ENCODE measurements around the gene METTL16. TPM values are rescaled to one million over a fixed set of nuclear protein-coding genes. Genes with fewer than 3 reads are reported as not detected.

Gene METTL16
- total and polyA plus RNA-seq, 9 of the 15 experiments (the other 6 are each of a cell fraction or from before 2014, with no cell fraction given), result 12.1 to 30.5 (median 19.8) TPM

GRCh38 chr17:2399572-2400473 is 111.9 kb downstream of the METTL16 start (continued):
- TF ChIP-seq SMAD4 (CRISPR knock-in tag; conservative IDR thresholded peaks at IDR 0.05) (0 out of 2 replicates have a peak, but pooled peaks have one; percentile 19), CHAMP1 (IDR thresholded peaks at IDR 0.05) (no peak), OTX1 (CRISPR knock-in tag; IDR thresholded peaks at IDR 0.05) (no peak), PRDM10 (IDR thresholded peaks at IDR 0.05; ENCODE audit: partially characterized antibody) (peak; percentile 69), ZNF57 (CRISPR knock-in tag; IDR thresholded peaks at IDR 0.05) (no peak), E2F6 (IDR thresholded peaks at IDR 0.05; ENCODE audit: borderline replicate concordance in 1 of 2, extremely low read depth in 1 of 2, insufficient read depth in 1 of 2, insufficient read length in 1 of 2, low read depth in 1 of 2, low read length in 1 of 2, poor library complexity in 1 of 2, severe bottlenecking in 1 of 2) (peak in 1 of 2 experiments; percentile 74), E2F1 (CRISPR knock-in tag; IDR thresholded peaks at IDR 0.05) (peak; percentile 75), MXI1 (IDR thresholded peaks at IDR 0.05; ENCODE audit: low read depth, low read length) (peak; percentile 56; the same call in 1 of the 2 replicates), SRF (CRISPR knock-in tag; IDR thresholded peaks at IDR 0.05) (no peak), ERF (CRISPR knock-in tag; IDR thresholded peaks at IDR 0.05) (no peak), NFE2L1 (tag; IDR thresholded peaks at IDR 0.05; ENCODE audit: borderline replicate concordance, low read depth) (no peak), ZNF280A (IDR thresholded peaks at IDR 0.05; ENCODE audit: low read depth, partially characterized antibody) (no peak), SAFB (IDR thresholded peaks at IDR 0.05; ENCODE audit: borderline replicate concordance, low read depth, low read length) (peak; percentile 87; the same call in 1 of the 2 replicates), ZBTB1 (CRISPR knock-in tag; IDR thresholded peaks at IDR 0.05; ENCODE audit: borderline replicate concordance, low read depth) (peak; percentile 28; the same call in 1 of the 2 replicates), GTF2F1 (IDR thresholded peaks at IDR 0.05; ENCODE audit: low read depth, low read length) (no peak)

All from K562 (cell line).